Right atrium auricular region (tissue), 2 donors: ENCODE measurements around the gene ST6GALNAC3. TPM values are rescaled to one million over a fixed set of nuclear protein-coding genes. Genes with fewer than 3 reads are reported as not detected.

Experiments
- DNase-seq: peaks from one replicate; pipeline ENCODE4 v3.0.0-alpha.2; 2019; ENCODE audit warnings: low spot score
- H3K27ac ChIP-seq, 2 donors: fragments of 200-600 bp; sonication (generic); 1 replicate in 1 of 2; 2 replicates in 1 of 2; pipeline ENCODE4 v1.5.1; 2016 to 2019
- H3K27me3 ChIP-seq, 2 donors: fragments of 200-600 bp; sonication (generic); one replicate each; pipeline versions ENCODE4 v1.5.1 to v1.6.0; 2017 to 2019
- H3K36me3 ChIP-seq: fragments of 200-600 bp; sonication (generic); one replicate; pipeline ENCODE4 v1.5.1; 2016
- H3K4me1 ChIP-seq, 2 donors: fragments of 200-600 bp; sonication (generic); one replicate each; pipeline versions ENCODE4 v1.5.1 to v1.6.0; 2017 to 2019
- H3K4me3 ChIP-seq, 2 donors: fragments of 200-600 bp; sonication (generic); 1 replicate in 1 of 2; 2 replicates in 1 of 2; pipeline ENCODE4 v1.5.1; 2017 to 2019; ENCODE audit warnings: mild to moderate bottlenecking in 1 of 2, moderate library complexity in 1 of 2
- H3K9me3 ChIP-seq, 2 donors: fragments of 200-600 bp; sonication (generic); one replicate each; pipeline ENCODE4 v1.5.1; 2019
- total RNA-seq, 2 donors: library from RNA; depleted of rRNA; stranded (reverse); fragments of >200 nt; gene quantifications; one replicate each; pipeline ENCODE4 v1.1.0, GENCODE V29; 2016
- TF ChIP-seq, protein P1 (sequence below), 2 donors: fragments of 200-600 bp; sonication (generic); IDR thresholded peaks; one replicate each; pipeline ENCODE4 v1.5.1; 2019; ENCODE audit warnings: antibody characterized with exemption in 2 of 2

ST6GALNAC3 gene
- total RNA-seq, 2 donors from 2014 or later: 6.8 to 9.3 TPM

DNA sequence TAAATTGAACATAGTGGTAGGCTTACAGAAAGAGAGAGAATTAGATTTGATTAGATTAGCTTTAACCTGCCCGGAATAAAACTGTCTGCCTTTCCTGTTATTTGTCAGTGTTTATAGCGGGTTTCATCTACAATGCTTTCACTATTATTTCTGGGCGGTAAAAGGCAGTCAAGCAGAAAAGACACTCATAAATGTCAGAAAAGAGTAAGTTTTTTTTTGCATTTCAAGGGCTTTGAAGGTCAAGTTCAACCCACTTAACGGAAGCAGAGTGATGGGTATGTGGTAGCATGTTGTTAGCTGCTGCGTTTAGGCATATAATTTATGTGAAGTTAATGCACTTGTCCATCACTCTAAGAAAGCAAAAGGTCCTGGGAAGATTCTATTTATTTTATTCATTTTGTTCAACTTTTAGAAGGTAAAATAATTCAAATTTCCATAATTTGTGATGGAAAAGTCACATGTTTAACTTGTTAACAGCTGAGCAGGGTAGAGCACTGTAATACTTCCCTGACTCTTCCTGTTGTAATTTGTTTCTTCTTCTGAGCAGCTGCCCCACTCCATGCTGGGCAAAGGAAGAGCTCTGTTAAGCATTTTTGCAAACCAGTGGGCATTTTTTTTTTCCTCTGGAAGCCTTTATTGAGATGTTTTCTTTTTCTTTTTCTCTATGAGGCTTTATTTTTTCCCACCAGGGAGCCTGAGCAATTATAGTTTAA, 220.1 kb downstream of the ST6GALNAC3 start:
- no peaks in the 10 kb centered on the region for H3K27me3 ChIP-seq
- H3K9me3 ChIP-seq: no peaks in the 10 kb centered on the region
- TF ChIP-seq, protein P1, sequence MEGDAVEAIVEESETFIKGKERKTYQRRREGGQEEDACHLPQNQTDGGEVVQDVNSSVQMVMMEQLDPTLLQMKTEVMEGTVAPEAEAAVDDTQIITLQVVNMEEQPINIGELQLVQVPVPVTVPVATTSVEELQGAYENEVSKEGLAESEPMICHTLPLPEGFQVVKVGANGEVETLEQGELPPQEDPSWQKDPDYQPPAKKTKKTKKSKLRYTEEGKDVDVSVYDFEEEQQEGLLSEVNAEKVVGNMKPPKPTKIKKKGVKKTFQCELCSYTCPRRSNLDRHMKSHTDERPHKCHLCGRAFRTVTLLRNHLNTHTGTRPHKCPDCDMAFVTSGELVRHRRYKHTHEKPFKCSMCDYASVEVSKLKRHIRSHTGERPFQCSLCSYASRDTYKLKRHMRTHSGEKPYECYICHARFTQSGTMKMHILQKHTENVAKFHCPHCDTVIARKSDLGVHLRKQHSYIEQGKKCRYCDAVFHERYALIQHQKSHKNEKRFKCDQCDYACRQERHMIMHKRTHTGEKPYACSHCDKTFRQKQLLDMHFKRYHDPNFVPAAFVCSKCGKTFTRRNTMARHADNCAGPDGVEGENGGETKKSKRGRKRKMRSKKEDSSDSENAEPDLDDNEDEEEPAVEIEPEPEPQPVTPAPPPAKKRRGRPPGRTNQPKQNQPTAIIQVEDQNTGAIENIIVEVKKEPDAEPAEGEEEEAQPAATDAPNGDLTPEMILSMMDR (IDR thresholded peaks at IDR 0.05): no peak
- DNase-seq: no peak
- no peak overlapping the region for H3K4me3 ChIP-seq
- H3K36me3 ChIP-seq: no peaks in the 10 kb centered on the region
- no peak overlapping the region for H3K27ac ChIP-seq
- H3K4me1 ChIP-seq: no peaks in the 10 kb centered on the region

DNA sequence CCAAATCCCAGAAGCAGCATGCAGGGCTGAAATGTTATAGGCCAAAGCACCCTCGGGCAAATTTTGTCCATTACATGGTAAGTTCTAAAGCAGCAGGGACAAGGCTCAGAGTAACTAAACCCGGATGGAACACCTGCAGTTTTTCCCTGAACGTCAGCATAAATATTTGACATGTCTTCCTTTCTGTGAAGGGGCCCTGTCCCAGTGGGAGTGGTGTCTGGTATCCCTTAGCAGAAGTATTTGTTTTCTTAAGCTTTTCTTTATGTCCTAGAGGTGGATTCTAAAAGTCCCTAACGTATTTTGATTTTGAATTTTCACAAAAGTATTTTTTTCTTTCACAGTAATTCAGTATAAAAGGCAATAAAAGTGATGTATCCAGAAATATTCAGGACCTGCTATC, 223.9 kb downstream of the ST6GALNAC3 start:
- TF ChIP-seq, protein P1 (IDR thresholded peaks at IDR 0.05): no peak
- no peaks in the 10 kb centered on the region for H3K4me1 ChIP-seq
- no peak for DNase-seq
- H3K27me3 ChIP-seq: no peaks in the 10 kb centered on the region
- no peak overlapping the region for H3K4me3 ChIP-seq
- H3K9me3 ChIP-seq: no peaks in the 10 kb centered on the region
- no peaks in the 10 kb centered on the region for H3K36me3 ChIP-seq
- no peak overlapping the region for H3K27ac ChIP-seq

DNA sequence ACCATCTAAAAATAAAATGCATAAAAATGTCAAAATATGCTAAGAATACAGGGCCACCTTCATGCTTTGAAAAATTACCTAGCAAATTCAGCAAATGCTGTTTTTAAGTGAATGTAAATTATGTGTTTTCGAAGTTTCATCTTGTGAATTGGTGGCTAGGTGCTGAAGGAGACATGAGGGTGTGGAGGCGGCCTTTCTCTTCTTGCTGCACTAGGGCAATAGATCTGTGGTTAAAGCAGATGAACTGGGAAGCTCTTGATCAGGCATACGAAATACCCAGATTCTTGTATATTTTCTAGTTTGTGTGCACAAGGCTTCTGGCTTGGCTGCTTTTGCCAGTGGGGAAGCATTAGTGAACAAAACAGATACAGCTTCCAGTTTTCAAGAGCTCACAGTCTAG, 224.5 kb downstream of the ST6GALNAC3 start:
- no peak for DNase-seq
- TF ChIP-seq, protein P1 (IDR thresholded peaks at IDR 0.05): no peak
- H3K4me3 ChIP-seq: no peak overlapping the region
- no peaks in the 10 kb centered on the region for H3K9me3 ChIP-seq
- H3K4me1 ChIP-seq: no peaks in the 10 kb centered on the region
- no peak overlapping the region for H3K27ac ChIP-seq
- H3K36me3 ChIP-seq: no peaks in the 10 kb centered on the region
- H3K27me3 ChIP-seq: no peaks in the 10 kb centered on the region

DNA sequence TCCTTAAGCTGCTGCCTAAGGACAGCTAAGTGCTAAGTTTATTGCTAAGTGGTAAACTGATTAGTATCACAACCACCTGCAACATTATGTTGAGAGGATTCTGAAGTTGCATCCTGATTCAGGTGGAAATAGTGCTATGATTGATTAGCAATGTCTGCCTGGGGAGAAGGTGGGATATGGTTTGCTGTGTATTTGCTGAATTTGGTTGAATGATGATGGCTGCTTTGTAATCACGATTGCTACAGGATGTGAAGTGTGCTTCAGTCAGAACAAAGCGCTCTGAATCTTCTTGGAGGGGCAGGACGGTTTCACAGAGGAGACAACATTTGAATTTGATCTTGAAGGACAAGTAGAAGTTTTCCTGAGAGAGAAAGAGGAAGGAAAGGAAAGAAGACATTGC, 226.0 kb downstream of the ST6GALNAC3 start:
- Histone ChIP-seq H3K27me3 (no peaks in the 10 kb centered on the region), H3K36me3 (no peaks in the 10 kb centered on the region), H3K4me3 (no peak overlapping the region), H3K4me1 (no peaks in the 10 kb centered on the region), H3K9me3 (no peaks in the 10 kb centered on the region), H3K27ac (no peak overlapping the region)
- TF ChIP-seq, protein P1 (IDR thresholded peaks at IDR 0.05): no peak
- no peak for DNase-seq

DNA sequence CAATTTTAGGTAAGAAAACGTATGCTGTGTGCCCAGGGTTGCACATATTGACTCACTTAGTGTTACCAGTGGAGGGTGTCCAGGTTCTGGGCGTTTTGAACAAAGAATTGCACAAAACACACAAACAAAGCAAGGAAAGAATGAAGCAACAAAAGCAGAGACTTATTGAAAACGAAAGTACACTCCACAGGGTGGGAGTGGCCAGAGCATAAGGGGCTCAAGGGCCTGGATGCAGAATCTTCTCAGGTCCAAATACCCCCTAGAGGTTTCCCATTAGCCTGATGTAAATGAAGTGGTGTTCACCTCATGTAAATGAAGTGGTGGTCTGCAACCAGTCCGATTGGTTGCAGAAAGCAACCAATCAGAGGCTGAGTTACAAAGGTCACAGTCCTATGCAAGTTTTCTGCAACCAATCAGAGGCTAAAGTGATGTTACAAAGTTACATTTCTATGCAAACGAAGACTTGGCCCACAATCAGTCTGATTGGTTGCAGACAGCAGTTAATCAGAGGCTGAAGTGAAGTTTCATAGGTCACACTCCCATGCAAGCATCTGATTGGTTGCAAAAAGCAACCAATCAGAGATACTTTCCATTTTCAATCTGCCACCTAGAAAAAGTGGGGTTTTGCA, 228.3 kb downstream of the ST6GALNAC3 start:
- H3K27ac ChIP-seq: no peak overlapping the region
- no peaks in the 10 kb centered on the region for H3K27me3 ChIP-seq

More for the DNA sequence above, 228.3 kb downstream of the ST6GALNAC3 start:
- DNase-seq: no peak
- TF ChIP-seq, protein P1 (IDR thresholded peaks at IDR 0.05): no peak
- Histone ChIP-seq H3K9me3 (no peaks in the 10 kb centered on the region), H3K4me3 (no peak overlapping the region), H3K36me3 (no peaks in the 10 kb centered on the region), H3K4me1 (no peaks in the 10 kb centered on the region)
